H9 (cell line): ENCODE data around the gene SUSD2. TPM values are rescaled to one million over a fixed set of nuclear protein-coding genes. Genes with fewer than 3 reads are reported as not detected.
A peak's percentile ranks its signal among the peaks of the same experiment; 100 is the strongest.

Experiments used
- DNase-seq: peaks from one replicate; pipeline ENCODE4 v3.0.0-alpha.2; 2017
- H2AFZ ChIP-seq: one replicate; pipeline ENCODE4 v1.6.1; 2013; ENCODE audit warnings: mild to moderate bottlenecking, low read length, control low read depth, moderate library complexity
- H2AK5ac ChIP-seq: 2 replicates; pipeline ENCODE4 v1.6.1; 2013; ENCODE audit warnings: low read length, control low read depth, mixed read lengths; ENCODE audit not compliant: insufficient read length
- H2BK120ac ChIP-seq: one replicate; pipeline ENCODE4 v1.6.1; 2013; ENCODE audit warnings: low read depth, mild to moderate bottlenecking, low read length, control low read depth, inconsistent platforms; ENCODE audit not compliant: poor library complexity, severe bottlenecking
- H2BK12ac ChIP-seq: 2 replicates; pipeline ENCODE4 v1.6.1; 2013; ENCODE audit warnings: low read length, control low read depth, mixed read lengths, low read depth; ENCODE audit not compliant: insufficient read length
- H2BK15ac ChIP-seq: 2 replicates; pipeline ENCODE4 v1.6.1; 2013; ENCODE audit warnings: low read depth, low read length, control low read depth
- H2BK20ac ChIP-seq: one replicate; pipeline ENCODE4 v1.6.1; 2013; ENCODE audit warnings: low read depth, mild to moderate bottlenecking, low read length, control low read depth, inconsistent platforms; ENCODE audit not compliant: poor library complexity, severe bottlenecking
- H2BK5ac ChIP-seq: 2 replicates; pipeline ENCODE4 v1.6.1; 2013; ENCODE audit warnings: low read length, control low read depth, mixed read lengths; ENCODE audit not compliant: insufficient read length
- H3K14ac ChIP-seq: 2 replicates; pipeline ENCODE4 v1.6.1; 2013; ENCODE audit warnings: low read length, control low read depth; ENCODE audit not compliant: insufficient read depth
- H3K18ac ChIP-seq: 2 replicates; pipeline ENCODE4 v1.6.1; 2013; ENCODE audit warnings: low read depth, mild to moderate bottlenecking, mixed read lengths, low read length, control low read depth; ENCODE audit not compliant: insufficient read length
- H3K23ac ChIP-seq: 2 replicates; pipeline ENCODE4 v1.6.1; 2013; ENCODE audit warnings: low read length, control low read depth, mixed read lengths, low read depth; ENCODE audit not compliant: insufficient read length
- H3K23me2 ChIP-seq: 2 replicates; pipeline ENCODE4 v1.6.1; 2013; ENCODE audit warnings: low read depth, mild to moderate bottlenecking, mixed read lengths, low read length, control low read depth; ENCODE audit not compliant: insufficient read length, poor library complexity, severe bottlenecking
- H3K27ac ChIP-seq: 2 replicates; pipeline ENCODE4 v1.5.1; 2013; ENCODE audit warnings: low read length, control low read depth, mixed read lengths, low read depth; ENCODE audit not compliant: insufficient read length
- H3K27me3 ChIP-seq: 2 replicates; pipeline ENCODE4 v1.6.1; 2013; ENCODE audit warnings: low read length, control low read depth, inconsistent platforms; ENCODE audit not compliant: insufficient read depth
- H3K4ac ChIP-seq: 2 replicates; pipeline ENCODE4 v1.6.1; 2013; ENCODE audit warnings: low read depth, mild to moderate bottlenecking, control low read depth, inconsistent platforms, low read length, moderate library complexity
- H3K4me1 ChIP-seq: 2 replicates; pipeline ENCODE4 v1.6.1; 2013; ENCODE audit warnings: low read length, control low read depth, inconsistent platforms; ENCODE audit not compliant: insufficient read depth
- H3K4me2 ChIP-seq: 2 replicates; pipeline ENCODE4 v1.6.1; 2013; ENCODE audit warnings: low read length, control low read depth, mixed read lengths; ENCODE audit not compliant: insufficient read length, insufficient read depth
- H3K56ac ChIP-seq: 2 replicates; pipeline ENCODE4 v1.6.1; 2013; ENCODE audit warnings: low read depth, mild to moderate bottlenecking, mixed read lengths, low read length, control low read depth; ENCODE audit not compliant: insufficient read length
- H3K79me1 ChIP-seq: 2 replicates; pipeline ENCODE4 v1.6.1; 2013; ENCODE audit warnings: low read depth, mild to moderate bottlenecking, moderate library complexity, low read length, control low read depth, inconsistent platforms; ENCODE audit not compliant: insufficient read depth, poor library complexity, severe bottlenecking
- H3K79me2 ChIP-seq: 2 replicates; pipeline ENCODE4 v1.6.1; 2013; ENCODE audit warnings: low read length, control low read depth, inconsistent platforms; ENCODE audit not compliant: insufficient read depth
- H3K9ac ChIP-seq: 2 replicates; pipeline ENCODE4 v1.6.1; 2013; ENCODE audit warnings: low read length, control low read depth, mixed read lengths; ENCODE audit not compliant: insufficient read length; ENCODE audit errors: extremely low read depth
- H3K9me3 ChIP-seq: one replicate; pipeline ENCODE4 v1.6.1; 2013; ENCODE audit warnings: low read depth, low read length, inconsistent platforms; ENCODE audit not compliant: control insufficient read depth
- H3T11ph ChIP-seq: one replicate; pipeline ENCODE4 v1.6.1; 2013; ENCODE audit warnings: mild to moderate bottlenecking, low read length, control low read depth, inconsistent platforms
- H4K20me1 ChIP-seq: one replicate; pipeline ENCODE4 v1.6.1; 2013; ENCODE audit not compliant: control insufficient read depth, insufficient read length, insufficient read depth
- H4K5ac ChIP-seq: 2 replicates; pipeline ENCODE4 v1.6.1; 2013; ENCODE audit warnings: low read depth, mild to moderate bottlenecking, mixed read lengths, low read length, control low read depth; ENCODE audit not compliant: insufficient read length
- H4K8ac ChIP-seq: replicated peaks from 2 replicates; pipeline ENCODE4 v1.6.1; 2013; ENCODE audit warnings: low read length, control low read depth, mixed read lengths, low read depth; ENCODE audit not compliant: insufficient read length
- H4K91ac ChIP-seq: 2 replicates; pipeline ENCODE4 v1.6.1; 2013; ENCODE audit warnings: low read depth, mild to moderate bottlenecking, moderate library complexity, mixed read lengths, low read length, control low read depth; ENCODE audit not compliant: insufficient read length
- H3K27ac Mint-ChIP-seq, 3 experiments: 2 replicates in 2 of 3; 3 replicates in 1 of 3; pipeline ENCODE4 v1.8.0; 2020 to 2021; ENCODE audit warnings: mixed read lengths in 3 of 3, mild to moderate bottlenecking in 1 of 3, moderate library complexity in 1 of 3
- H3K27me3 Mint-ChIP-seq: 2 replicates; pipeline ENCODE4 v1.8.0; 2021; ENCODE audit warnings: low read depth, mild to moderate bottlenecking, moderate library complexity, mixed read lengths
- H3K36me3 Mint-ChIP-seq, 3 experiments: 2 replicates in 2 of 3; 3 replicates in 1 of 3; pipeline ENCODE4 v1.8.0; 2020 to 2021; ENCODE audit warnings: low read depth in 3 of 3, mixed read lengths in 3 of 3; ENCODE audit not compliant: insufficient read depth in 1 of 3
- H3K4me1 Mint-ChIP-seq, 2 experiments: 2 replicates each; pipeline ENCODE4 v1.8.0; 2020; ENCODE audit warnings: mixed read lengths in 2 of 2
- H3K4me3 Mint-ChIP-seq, 2 experiments: 2 replicates in 1 of 2; 3 replicates in 1 of 2; pipeline ENCODE4 v1.8.0; 2020 to 2021; ENCODE audit warnings: mild to moderate bottlenecking in 2 of 2, mixed read lengths in 2 of 2, moderate library complexity in 1 of 2
- H3K9me3 Mint-ChIP-seq, 2 experiments: 2 replicates in 1 of 2; 3 replicates in 1 of 2; pipeline ENCODE4 v1.8.0; 2020; ENCODE audit warnings: mild to moderate bottlenecking in 2 of 2, mixed read lengths in 2 of 2, moderate library complexity in 1 of 2
- WGBS: extraction: QIAGEN DNeasy Blood & Tissue Kit; methylation state at CpG from one replicate; pipeline ENCODE4 v1.1.7; 2013; ENCODE audit warnings: missing lambda C conversion rate, low lambda C conversion rate, mixed read lengths; ENCODE audit not compliant: insufficient read length; ENCODE audit errors: extremely low coverage; 5-methylcytosine and 5-hydroxymethylcytosine counted together
- total RNA-seq: library from RNA; stranded (reverse); gene quantifications from 2 replicates; pipeline ENCODE4 v1.2.1, GENCODE V29; 2021
- TF ChIP-seq, protein P1 (sequence below): fragments of 200-600 bp; sonication (generic); conservative IDR thresholded peaks from 3 replicates; pipeline ENCODE4 v1.8.0; 2021; ENCODE audit warnings: antibody characterized with exemption, mild to moderate bottlenecking

SUSD2 gene
- total RNA-seq, 1 experiment from 2014 or later: 4.2 TPM

DNA sequence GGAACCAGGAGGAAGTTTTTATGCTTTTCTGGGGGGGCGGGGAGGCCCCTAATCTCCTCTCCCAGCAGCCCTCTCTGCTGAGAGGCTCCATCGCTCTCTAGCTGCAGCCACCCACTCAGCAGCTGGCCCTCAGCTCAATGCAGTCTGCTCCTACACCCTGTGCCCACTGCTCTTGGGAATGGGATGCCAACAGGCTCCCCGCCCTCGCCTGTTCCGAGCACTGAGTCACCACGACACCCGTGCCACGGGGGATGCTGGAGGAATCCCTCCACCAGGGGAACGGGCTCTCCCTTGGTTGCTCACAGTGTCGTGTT lies 23.5 kb upstream of the SUSD2 start:
- H3K27me3 ChIP-seq: no peaks in the 10 kb centered on the region
- peak overlapping the region in 1 of 2 experiments; percentile 62; a peak in 2 of 5 replicates for H3K4me3 Mint-ChIP-seq
- no peaks in the 10 kb centered on the region for H3K9me3 Mint-ChIP-seq
- H3K27me3 Mint-ChIP-seq: peaks cover 14% of the 10 kb centered on the region
- H3K9ac ChIP-seq: no peak overlapping the region
- no peak overlapping the region for H3K23ac ChIP-seq
- TF ChIP-seq, protein P1, sequence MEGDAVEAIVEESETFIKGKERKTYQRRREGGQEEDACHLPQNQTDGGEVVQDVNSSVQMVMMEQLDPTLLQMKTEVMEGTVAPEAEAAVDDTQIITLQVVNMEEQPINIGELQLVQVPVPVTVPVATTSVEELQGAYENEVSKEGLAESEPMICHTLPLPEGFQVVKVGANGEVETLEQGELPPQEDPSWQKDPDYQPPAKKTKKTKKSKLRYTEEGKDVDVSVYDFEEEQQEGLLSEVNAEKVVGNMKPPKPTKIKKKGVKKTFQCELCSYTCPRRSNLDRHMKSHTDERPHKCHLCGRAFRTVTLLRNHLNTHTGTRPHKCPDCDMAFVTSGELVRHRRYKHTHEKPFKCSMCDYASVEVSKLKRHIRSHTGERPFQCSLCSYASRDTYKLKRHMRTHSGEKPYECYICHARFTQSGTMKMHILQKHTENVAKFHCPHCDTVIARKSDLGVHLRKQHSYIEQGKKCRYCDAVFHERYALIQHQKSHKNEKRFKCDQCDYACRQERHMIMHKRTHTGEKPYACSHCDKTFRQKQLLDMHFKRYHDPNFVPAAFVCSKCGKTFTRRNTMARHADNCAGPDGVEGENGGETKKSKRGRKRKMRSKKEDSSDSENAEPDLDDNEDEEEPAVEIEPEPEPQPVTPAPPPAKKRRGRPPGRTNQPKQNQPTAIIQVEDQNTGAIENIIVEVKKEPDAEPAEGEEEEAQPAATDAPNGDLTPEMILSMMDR: no peak
- H3K4me2 ChIP-seq: no peak overlapping the region
- H3K23me2 ChIP-seq: peaks cover 10% of the 10 kb centered on the region
- no peak overlapping the region for H3T11ph ChIP-seq
- peaks cover 21 to 34% of the 10 kb centered on the region in 2 experiments for H3K4me1 Mint-ChIP-seq
- no peak overlapping the region for H2BK12ac ChIP-seq
- no peak overlapping the region for H4K91ac ChIP-seq
- WGBS: no CpG with 5 or more reads among the region's 10 CpGs
- DNase-seq: no peak
- no peak overlapping the region for H3K18ac ChIP-seq
- no peak overlapping the region for H3K56ac ChIP-seq
- no peaks in the 10 kb centered on the region for H4K20me1 ChIP-seq
- H2AFZ ChIP-seq: no peak overlapping the region
- H3K79me2 ChIP-seq: no peaks in the 10 kb centered on the region
- H4K8ac ChIP-seq: no peak overlapping the region
- H3K9me3 ChIP-seq: no peaks in the 10 kb centered on the region
- H3K27ac ChIP-seq: no peak overlapping the region
- H2BK5ac ChIP-seq: no peak overlapping the region
- no peak overlapping the region for H2BK120ac ChIP-seq
- no peaks in the 10 kb centered on the region for H3K36me3 Mint-ChIP-seq
- no peaks in the 10 kb centered on the region; the same call in 1 of the 2 replicates for H3K4me1 ChIP-seq
- no peak overlapping the region; a peak in 1 of 7 replicates for H3K27ac Mint-ChIP-seq
- no peak overlapping the region for H4K5ac ChIP-seq
- no peak overlapping the region for H2BK20ac ChIP-seq
- H3K79me1 ChIP-seq: no peaks in the 10 kb centered on the region
- no peak overlapping the region for H3K4ac ChIP-seq
- H2AK5ac ChIP-seq: no peak overlapping the region
- H2BK15ac ChIP-seq: no peak overlapping the region
- no peak overlapping the region for H3K14ac ChIP-seq
